HepG2 (cell line): ENCODE measurements around the gene NEDD4L. TPM values are rescaled to one million over a fixed set of nuclear protein-coding genes. Genes with fewer than 3 reads are reported as not detected.
A peak's percentile ranks its signal among the peaks of the same experiment; 100 is the strongest.

Source experiments
- CCAR2 ChIP-seq: fragments of 200-400 bp; formaldehyde crosslinking; optimal IDR thresholded peaks from 2 replicates; pipeline ENCODE3; 2018; ENCODE audit warnings: low read depth, mild to moderate bottlenecking, low read length, moderate library complexity
- FOXK2 ChIP-seq: fragments of 450-650 bp; IDR thresholded peaks from 2 replicates; pipeline ENCODE4 v1.6.1; 2016
- GZF1 ChIP-seq: sonication (generic); formaldehyde crosslinking; IDR thresholded peaks from 2 replicates; pipeline ENCODE4 v1.5.1; 2020; ENCODE audit warnings: mild to moderate bottlenecking, missing genetic modification reagents
- KDM4B ChIP-seq: sonication (generic); formaldehyde crosslinking; IDR thresholded peaks from 2 replicates; pipeline ENCODE4 v1.4.0; 2020; ENCODE audit warnings: missing genetic modification reagents
- KLF16 ChIP-seq, 2 experiments: sonication (generic) in 1 of 2; formaldehyde crosslinking in 1 of 2; IDR thresholded peaks; 2 replicates each; pipeline versions ENCODE4 v1.6.1 to v1.8.0; 2016 to 2023; ENCODE audit warnings: missing genetic modification reagents in 2 of 2, missing compliant biosample characterization in 1 of 2
- MAX ChIP-seq: IDR thresholded peaks from 2 replicates; pipeline ENCODE4 v1.6.1; 2012; ENCODE audit warnings: inconsistent platforms
- NR2F1 ChIP-seq, 2 experiments: fragments of 450-650 bp in 1 of 2; formaldehyde crosslinking in 1 of 2; IDR thresholded peaks; 2 replicates each; pipeline versions ENCODE4 v1.5.0 to v1.6.1; 2016 to 2020; ENCODE audit warnings: mild to moderate bottlenecking in 1 of 2, missing compliant biosample characterization in 1 of 2, missing genetic modification reagents in 1 of 2, moderate library complexity in 1 of 2
- SALL2 ChIP-seq: sonication (generic); formaldehyde crosslinking; IDR thresholded peaks from 2 replicates; pipeline ENCODE4 v1.8.1; 2023; ENCODE audit warnings: mild to moderate bottlenecking, missing genetic modification reagents, inconsistent platforms
- SCMH1 ChIP-seq: sonication (generic); formaldehyde crosslinking; IDR thresholded peaks from 2 replicates; pipeline ENCODE4 v1.9.0; 2021; ENCODE audit warnings: missing genetic modification reagents, mild to moderate bottlenecking, borderline replicate concordance
- ZC3H4 ChIP-seq: sonication (generic); formaldehyde crosslinking; IDR thresholded peaks from 2 replicates; pipeline ENCODE4 v1.4.0; 2020; ENCODE audit warnings: missing genetic modification reagents, borderline replicate concordance
- ZNF292 ChIP-seq: sonication (generic); formaldehyde crosslinking; IDR thresholded peaks from 2 replicates; pipeline ENCODE4 v1.8.1; 2022; ENCODE audit warnings: mild to moderate bottlenecking, low read depth, missing genetic modification reagents, borderline replicate concordance
- ZNF850 ChIP-seq: sonication (generic); formaldehyde crosslinking; conservative IDR thresholded peaks from 2 replicates; pipeline ENCODE4 v1.9.0; 2021; ENCODE audit warnings: mild to moderate bottlenecking, missing genetic modification reagents
- polyA plus RNA-seq, 8 experiments: library from polyadenylated mRNA; depleted of rRNA in 3 of 8; stranded (reverse) in 7 of 8; unstranded in 1 of 8; fragments of >200 nt; fragmentation: Illumina TruSeq in 4 of 8; extraction: Trizol in 4 of 8; gene quantifications; 2 replicates each; pipeline versions ENCODE4 v1.2.1 to v1.2.3, GENCODE V29; 2011 to 2016; ENCODE audit warnings: low read depth in 4 of 8, missing spikeins in 1 of 8, mixed read lengths in 1 of 8; ENCODE audit not compliant: insufficient read depth in 1 of 8
- total RNA-seq, 5 experiments: library from RNA; depleted of rRNA; stranded (reverse); fragments of >200 nt; fragmentation: Illumina TruSeq; extraction: Trizol; gene quantifications; 2 replicates each; pipeline ENCODE4 v1.2.3, GENCODE V29; 2016; ENCODE audit warnings: low read depth in 1 of 5
- TF ChIP-seq, protein P1 (sequence below): sonication (generic); formaldehyde crosslinking; IDR thresholded peaks from 2 replicates; pipeline ENCODE4 v1.4.0; 2020; ENCODE audit warnings: missing genetic modification reagents
- TF ChIP-seq, protein P2 (sequence below): sonication (generic); formaldehyde crosslinking; IDR thresholded peaks from 2 replicates; pipeline ENCODE4 v1.4.0; 2020; ENCODE audit warnings: mild to moderate bottlenecking, missing genetic modification reagents
- TF ChIP-seq, protein P3 (sequence below): sonication (generic); formaldehyde crosslinking; IDR thresholded peaks from 2 replicates; pipeline ENCODE4 v1.4.0; 2020; ENCODE audit warnings: missing genetic modification reagents
- TF ChIP-seq, protein P4 (sequence below): fragments of 450-650 bp; IDR thresholded peaks from 2 replicates; pipeline ENCODE4 v1.6.1; 2017; ENCODE audit warnings: mild to moderate bottlenecking

NEDD4L gene
- total and polyA plus RNA-seq, 2 of the 13 experiments (the other 11 are each of a cell fraction or from before 2014, with no cell fraction given): 168 to 390 TPM

GRCh38 chr18:58046794-58047555, 2.9 kb downstream of the NEDD4L start (continued):
- TF ChIP-seq, protein P1, sequence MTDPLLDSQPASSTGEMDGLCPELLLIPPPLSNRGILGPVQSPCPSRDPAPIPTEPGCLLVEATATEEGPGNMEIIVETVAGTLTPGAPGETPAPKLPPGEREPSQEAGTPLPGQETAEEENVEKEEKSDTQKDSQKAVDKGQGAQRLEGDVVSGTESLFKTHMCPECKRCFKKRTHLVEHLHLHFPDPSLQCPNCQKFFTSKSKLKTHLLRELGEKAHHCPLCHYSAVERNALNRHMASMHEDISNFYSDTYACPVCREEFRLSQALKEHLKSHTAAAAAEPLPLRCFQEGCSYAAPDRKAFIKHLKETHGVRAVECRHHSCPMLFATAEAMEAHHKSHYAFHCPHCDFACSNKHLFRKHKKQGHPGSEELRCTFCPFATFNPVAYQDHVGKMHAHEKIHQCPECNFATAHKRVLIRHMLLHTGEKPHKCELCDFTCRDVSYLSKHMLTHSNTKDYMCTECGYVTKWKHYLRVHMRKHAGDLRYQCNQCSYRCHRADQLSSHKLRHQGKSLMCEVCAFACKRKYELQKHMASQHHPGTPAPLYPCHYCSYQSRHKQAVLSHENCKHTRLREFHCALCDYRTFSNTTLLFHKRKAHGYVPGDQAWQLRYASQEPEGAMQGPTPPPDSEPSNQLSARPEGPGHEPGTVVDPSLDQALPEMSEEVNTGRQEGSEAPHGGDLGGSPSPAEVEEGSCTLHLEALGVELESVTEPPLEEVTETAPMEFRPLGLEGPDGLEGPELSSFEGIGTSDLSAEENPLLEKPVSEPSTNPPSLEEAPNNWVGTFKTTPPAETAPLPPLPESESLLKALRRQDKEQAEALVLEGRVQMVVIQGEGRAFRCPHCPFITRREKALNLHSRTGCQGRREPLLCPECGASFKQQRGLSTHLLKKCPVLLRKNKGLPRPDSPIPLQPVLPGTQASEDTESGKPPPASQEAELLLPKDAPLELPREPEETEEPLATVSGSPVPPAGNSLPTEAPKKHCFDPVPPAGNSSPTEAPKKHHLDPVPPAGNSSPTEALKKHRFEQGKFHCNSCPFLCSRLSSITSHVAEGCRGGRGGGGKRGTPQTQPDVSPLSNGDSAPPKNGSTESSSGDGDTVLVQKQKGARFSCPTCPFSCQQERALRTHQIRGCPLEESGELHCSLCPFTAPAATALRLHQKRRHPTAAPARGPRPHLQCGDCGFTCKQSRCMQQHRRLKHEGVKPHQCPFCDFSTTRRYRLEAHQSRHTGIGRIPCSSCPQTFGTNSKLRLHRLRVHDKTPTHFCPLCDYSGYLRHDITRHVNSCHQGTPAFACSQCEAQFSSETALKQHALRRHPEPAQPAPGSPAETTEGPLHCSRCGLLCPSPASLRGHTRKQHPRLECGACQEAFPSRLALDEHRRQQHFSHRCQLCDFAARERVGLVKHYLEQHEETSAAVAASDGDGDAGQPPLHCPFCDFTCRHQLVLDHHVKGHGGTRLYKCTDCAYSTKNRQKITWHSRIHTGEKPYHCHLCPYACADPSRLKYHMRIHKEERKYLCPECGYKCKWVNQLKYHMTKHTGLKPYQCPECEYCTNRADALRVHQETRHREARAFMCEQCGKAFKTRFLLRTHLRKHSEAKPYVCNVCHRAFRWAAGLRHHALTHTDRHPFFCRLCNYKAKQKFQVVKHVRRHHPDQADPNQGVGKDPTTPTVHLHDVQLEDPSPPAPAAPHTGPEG (CRISPR knock-in tag): no peak
- TF ChIP-seq SCMH1 (CRISPR knock-in tag) (no peak), FOXK2 (no peak), MAX (no peak), KDM4B (CRISPR knock-in tag) (no peak), NR2F1 (CRISPR knock-in tag; IDR thresholded peaks at IDR 0.05) (no peak), ZNF850 (CRISPR knock-in tag) (no peak), GZF1 (CRISPR knock-in tag) (no peak), ZNF292 (no peak), CCAR2 (no peak), KLF16 (CRISPR knock-in tag; IDR thresholded peaks at IDR 0.05) (peak in 1 of 2 experiments; percentile 41; a peak in 1 of 4 replicates), SALL2 (no peak), ZC3H4 (CRISPR knock-in tag) (0 out of 2 replicates have a peak, but pooled peaks have one; percentile 58)
- TF ChIP-seq, protein P2, sequence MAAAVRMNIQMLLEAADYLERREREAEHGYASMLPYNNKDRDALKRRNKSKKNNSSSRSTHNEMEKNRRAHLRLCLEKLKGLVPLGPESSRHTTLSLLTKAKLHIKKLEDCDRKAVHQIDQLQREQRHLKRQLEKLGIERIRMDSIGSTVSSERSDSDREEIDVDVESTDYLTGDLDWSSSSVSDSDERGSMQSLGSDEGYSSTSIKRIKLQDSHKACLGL (CRISPR knock-in tag): no peak
- TF ChIP-seq, protein P3, sequence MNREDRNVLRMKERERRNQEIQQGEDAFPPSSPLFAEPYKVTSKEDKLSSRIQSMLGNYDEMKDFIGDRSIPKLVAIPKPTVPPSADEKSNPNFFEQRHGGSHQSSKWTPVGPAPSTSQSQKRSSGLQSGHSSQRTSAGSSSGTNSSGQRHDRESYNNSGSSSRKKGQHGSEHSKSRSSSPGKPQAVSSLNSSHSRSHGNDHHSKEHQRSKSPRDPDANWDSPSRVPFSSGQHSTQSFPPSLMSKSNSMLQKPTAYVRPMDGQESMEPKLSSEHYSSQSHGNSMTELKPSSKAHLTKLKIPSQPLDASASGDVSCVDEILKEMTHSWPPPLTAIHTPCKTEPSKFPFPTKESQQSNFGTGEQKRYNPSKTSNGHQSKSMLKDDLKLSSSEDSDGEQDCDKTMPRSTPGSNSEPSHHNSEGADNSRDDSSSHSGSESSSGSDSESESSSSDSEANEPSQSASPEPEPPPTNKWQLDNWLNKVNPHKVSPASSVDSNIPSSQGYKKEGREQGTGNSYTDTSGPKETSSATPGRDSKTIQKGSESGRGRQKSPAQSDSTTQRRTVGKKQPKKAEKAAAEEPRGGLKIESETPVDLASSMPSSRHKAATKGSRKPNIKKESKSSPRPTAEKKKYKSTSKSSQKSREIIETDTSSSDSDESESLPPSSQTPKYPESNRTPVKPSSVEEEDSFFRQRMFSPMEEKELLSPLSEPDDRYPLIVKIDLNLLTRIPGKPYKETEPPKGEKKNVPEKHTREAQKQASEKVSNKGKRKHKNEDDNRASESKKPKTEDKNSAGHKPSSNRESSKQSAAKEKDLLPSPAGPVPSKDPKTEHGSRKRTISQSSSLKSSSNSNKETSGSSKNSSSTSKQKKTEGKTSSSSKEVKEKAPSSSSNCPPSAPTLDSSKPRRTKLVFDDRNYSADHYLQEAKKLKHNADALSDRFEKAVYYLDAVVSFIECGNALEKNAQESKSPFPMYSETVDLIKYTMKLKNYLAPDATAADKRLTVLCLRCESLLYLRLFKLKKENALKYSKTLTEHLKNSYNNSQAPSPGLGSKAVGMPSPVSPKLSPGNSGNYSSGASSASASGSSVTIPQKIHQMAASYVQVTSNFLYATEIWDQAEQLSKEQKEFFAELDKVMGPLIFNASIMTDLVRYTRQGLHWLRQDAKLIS (CRISPR knock-in tag): peak; percentile 98
- TF ChIP-seq, protein P4, sequence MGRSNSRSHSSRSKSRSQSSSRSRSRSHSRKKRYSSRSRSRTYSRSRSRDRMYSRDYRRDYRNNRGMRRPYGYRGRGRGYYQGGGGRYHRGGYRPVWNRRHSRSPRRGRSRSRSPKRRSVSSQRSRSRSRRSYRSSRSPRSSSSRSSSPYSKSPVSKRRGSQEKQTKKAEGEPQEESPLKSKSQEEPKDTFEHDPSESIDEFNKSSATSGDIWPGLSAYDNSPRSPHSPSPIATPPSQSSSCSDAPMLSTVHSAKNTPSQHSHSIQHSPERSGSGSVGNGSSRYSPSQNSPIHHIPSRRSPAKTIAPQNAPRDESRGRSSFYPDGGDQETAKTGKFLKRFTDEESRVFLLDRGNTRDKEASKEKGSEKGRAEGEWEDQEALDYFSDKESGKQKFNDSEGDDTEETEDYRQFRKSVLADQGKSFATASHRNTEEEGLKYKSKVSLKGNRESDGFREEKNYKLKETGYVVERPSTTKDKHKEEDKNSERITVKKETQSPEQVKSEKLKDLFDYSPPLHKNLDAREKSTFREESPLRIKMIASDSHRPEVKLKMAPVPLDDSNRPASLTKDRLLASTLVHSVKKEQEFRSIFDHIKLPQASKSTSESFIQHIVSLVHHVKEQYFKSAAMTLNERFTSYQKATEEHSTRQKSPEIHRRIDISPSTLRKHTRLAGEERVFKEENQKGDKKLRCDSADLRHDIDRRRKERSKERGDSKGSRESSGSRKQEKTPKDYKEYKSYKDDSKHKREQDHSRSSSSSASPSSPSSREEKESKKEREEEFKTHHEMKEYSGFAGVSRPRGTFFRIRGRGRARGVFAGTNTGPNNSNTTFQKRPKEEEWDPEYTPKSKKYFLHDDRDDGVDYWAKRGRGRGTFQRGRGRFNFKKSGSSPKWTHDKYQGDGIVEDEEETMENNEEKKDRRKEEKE: no peak
